ENCODE measurements around the gene FIGNL2.

Gene FIGNL2

DNA sequence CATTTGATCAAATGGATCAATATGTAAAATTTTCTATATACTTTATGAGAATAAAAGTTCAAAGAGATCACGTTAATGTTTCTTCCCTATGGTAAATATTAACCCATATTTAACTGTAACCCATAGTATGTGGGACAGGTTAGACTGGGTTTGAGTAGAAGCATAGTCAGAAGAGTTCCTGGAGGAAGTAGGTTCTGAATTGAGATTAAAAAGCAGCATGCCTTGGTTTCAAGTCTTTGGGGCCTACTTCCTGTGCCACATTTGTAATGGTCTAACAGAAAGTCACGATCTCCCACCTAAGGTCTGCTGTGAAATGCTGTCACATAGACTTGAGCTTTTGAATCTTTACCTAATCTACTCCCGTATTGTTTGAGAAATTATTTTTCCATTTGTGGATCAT, 63.8 kb downstream of the FIGNL2 start:
- FAIRE-seq = no peak
- no peak for TF ChIP-seq POLR2A (IDR thresholded peaks at IDR 0.05; ENCODE audit: low read depth, low read length)
- DNase-seq (ENCODE audit: insufficient read length, low spot score) = no peak

DNA sequence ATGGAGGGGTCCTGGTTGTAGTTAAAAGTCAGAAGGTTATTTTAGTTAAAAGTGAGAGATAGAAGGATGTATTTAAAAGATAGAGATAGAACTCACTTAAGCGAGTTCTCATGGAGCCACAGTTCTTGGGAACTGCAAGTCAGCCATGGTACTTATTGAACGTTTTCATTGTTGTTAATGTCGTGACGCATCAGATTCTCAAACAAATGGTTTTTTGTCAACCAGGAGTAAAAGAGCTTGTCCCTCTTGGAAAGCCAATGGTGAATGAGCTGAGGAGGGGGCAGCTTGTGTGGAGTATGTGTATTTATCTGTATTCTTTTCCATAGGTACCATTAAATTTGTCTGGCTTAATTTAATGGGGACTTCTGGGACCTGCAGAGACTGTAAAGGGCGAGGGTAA, 68.6 kb downstream of the FIGNL2 start:
- TF ChIP-seq POLR2A (IDR thresholded peaks at IDR 0.05; ENCODE audit: low read depth, low read length) = no peak
- FAIRE-seq (no peak), DNase-seq (ENCODE audit: insufficient read length, low spot score) (no peak)

DNA sequence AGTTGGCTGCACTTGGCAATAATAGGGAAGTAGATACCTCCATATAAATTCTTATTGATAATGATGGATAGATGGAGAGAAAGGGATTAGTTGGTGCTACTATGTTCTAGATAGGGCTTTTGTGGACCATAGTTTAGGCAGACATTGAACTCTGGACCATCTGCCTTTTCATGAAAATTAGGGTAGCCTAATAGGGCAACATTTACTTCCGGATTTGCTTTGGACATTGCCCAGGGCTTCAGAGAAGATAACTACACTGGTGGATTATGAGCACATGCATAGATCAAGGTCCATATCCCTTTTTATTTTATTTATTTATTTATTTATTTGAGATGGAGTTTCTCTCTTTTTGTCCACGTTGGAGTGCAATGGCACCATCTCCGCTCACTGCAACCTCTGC, 70.5 kb downstream of the FIGNL2 start:
- DNase-seq (ENCODE audit: insufficient read length, low spot score) (no peak), FAIRE-seq (no peak)
- TF ChIP-seq POLR2A (IDR thresholded peaks at IDR 0.05; ENCODE audit: low read depth, low read length) = no peak

DNA sequence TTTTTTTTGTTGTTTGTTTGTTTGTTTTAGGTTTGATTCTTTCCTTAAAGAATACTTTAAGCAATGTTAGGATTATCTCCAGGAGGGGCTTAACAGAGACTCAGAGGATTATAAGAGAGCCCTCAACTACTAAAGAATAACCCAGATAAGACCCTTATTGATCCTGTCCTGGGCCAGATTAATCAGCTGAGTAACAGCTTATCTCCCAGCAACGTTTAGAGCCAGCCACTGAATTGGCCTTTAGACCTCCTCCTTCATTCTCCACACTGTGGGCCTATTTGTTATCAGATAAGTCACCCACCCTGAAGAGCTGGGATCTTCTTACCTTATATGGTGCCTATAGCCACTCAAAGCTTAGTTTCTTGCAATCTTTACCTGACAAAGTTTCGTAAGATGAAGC, 71.1 kb downstream of the FIGNL2 start:
- no peak for TF ChIP-seq POLR2A (IDR thresholded peaks at IDR 0.05; ENCODE audit: low read depth, low read length)
- DNase-seq (ENCODE audit: insufficient read length, low spot score) = no peak
- no peak for FAIRE-seq

DNA sequence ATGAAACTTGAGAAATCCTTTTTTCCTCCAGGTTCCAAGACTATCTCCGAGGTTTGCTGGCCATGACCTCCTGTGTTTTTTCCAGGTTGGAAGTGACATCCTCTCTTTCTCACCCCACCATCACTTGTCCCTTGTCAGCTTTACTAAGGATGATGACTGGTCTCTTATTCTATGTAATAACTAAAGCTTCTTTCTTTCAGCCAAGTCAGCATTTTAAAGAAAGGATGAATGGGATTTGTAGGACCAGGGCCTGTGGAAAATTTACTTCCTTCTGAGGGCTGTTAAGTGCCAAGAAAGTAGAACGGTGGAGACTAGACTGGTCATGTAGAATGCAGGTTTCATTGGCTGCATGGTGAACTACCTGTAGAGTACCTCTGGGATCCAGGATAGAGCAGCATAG, 73.6 kb downstream of the FIGNL2 start:
- no peak for TF ChIP-seq POLR2A (IDR thresholded peaks at IDR 0.05; ENCODE audit: low read depth, low read length)
- DNase-seq (ENCODE audit: insufficient read length, low spot score) (no peak), FAIRE-seq (no peak)

DNA sequence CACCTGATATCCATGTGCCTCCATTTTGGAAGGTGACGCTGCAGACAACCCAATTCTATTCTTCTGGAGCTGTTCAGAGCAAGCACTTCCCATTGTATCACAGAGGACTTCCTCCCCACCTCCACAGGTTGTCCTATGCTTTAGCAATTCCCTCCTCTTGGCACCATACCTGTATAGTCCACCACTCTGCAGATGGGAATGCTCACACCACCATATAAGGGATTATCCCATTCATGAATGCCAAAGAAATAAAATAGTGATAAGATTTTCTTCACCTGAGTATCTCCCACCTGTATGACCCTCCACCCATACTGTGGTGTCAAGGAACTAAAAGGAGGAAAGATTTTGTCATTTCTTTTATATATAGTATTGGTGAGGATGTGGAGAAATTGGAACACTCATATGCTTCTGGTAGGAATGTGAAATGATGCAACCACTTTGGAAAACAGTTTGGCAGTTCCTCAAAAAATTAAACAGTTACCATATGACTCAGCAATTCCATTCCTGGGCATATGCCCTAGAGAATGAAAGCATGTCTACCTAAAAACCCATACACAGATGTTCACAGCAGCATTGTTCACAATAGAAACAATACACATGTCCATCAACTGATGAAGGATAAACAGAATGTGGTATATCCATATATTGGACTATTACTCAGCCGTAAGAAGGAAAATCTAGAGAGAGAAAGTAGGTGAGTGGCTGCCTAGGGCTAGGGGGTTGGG, 75.2 kb downstream of the FIGNL2 start:
- FAIRE-seq (peak; percentile 6), DNase-seq (ENCODE audit: insufficient read length, low spot score) (no peak)
- TF ChIP-seq POLR2A (IDR thresholded peaks at IDR 0.05; ENCODE audit: low read depth, low read length) = no peak

DNA sequence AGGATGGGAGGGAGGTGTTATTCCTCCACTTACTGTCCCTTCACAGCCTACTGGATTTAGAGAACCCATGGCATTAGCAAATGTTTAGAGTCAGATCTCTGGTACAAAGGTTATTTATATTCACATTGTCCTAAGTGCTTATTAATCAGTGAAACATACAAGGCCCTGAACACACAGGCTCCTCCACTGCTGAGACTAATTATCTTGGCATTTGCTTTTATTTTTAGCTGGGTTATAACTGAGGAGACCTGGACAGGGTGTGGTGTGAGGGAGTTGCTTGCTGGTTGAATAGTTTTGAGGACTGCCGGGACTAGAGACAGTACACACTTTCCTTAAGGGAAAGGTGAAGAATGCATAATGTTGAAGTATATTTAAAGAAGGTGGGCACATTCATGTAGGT, 77.5 kb downstream of the FIGNL2 start:
- no peak for DNase-seq (ENCODE audit: insufficient read length, low spot score)
- no peak for TF ChIP-seq POLR2A (IDR thresholded peaks at IDR 0.05; ENCODE audit: low read depth, low read length)
- no peak for FAIRE-seq
